Measurements from ENCODE around the gene HYKK.

The HYKK gene, protein sequence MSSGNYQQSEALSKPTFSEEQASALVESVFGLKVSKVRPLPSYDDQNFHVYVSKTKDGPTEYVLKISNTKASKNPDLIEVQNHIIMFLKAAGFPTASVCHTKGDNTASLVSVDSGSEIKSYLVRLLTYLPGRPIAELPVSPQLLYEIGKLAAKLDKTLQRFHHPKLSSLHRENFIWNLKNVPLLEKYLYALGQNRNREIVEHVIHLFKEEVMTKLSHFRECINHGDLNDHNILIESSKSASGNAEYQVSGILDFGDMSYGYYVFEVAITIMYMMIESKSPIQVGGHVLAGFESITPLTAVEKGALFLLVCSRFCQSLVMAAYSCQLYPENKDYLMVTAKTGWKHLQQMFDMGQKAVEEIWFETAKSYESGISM

DNA sequence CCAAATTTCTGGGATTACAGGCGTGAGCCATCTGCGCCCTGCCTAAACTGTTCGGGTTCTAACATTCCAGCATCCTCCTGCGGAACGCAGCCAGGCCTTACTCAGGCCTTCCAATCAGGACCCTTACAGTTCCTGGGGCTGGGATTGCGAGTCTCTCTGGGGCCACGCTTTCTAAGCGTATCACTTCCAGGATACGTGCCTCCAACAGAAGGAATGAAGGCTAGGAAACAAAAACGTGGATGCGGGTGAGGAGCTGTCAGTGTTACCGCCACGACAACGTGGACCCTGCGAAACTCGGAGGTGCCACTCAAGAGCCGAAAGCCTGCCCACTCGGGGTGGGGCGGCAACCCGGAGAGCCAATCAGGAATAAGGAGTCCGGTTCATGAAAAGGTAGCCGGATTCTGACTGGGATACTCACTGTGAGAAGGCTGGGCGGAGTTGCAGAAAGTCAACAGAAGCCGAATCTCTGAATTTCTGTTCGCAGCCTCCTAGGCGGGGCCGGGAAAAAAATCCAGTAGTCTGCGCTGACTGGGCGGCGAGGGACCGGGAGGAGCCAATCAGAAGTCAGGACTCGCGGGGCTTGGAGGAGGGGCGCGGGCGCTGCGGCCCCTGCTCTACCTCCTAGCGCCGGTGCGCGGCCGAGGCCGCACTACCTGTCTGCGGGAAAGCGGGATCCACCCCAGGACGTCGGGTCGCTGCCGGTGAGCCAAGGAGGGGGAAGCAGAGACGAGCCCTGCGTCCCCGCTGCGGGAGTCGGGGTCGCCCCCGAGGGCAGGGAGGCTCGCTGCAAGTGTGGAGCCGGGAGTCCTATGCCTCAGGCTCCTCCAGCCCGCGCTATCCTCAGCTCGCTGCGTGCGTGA, at the start of gene HYKK:
Gene HYKK, plus strand, starts transcription at position 607 of the 860 bp plus-strand sequence. CDS start 5,512 bp downstream, outside the sequence.
- peaks cover 12% of the 10 kb centered on the region for H3K4me1 ChIP-seq (ENCODE audit: control insufficient read depth, low read length)
- H3K9me2 ChIP-seq (replicated peaks; ENCODE audit: control insufficient read depth, low read length): no peaks in the 10 kb centered on the region
- peaks cover 8% of the 10 kb centered on the region for H3K27me3 ChIP-seq (ENCODE audit: control insufficient read depth, low read length)
- H3K4me3 ChIP-seq (ENCODE audit: low read length): peak within 1 kb of the TSS; percentile 78
- H3K9me3 ChIP-seq (ENCODE audit: control insufficient read depth, insufficient read depth, low read length): no peaks in the 10 kb centered on the region
- H3K4me2 ChIP-seq (ENCODE audit: low read length): peak within 1 kb of the TSS; percentile 74
- TF ChIP-seq EZH2phosphoT487 (IDR thresholded peaks at IDR 0.05; ENCODE audit: borderline replicate concordance, low read length): no peak
- TF ChIP-seq, protein P1, sequence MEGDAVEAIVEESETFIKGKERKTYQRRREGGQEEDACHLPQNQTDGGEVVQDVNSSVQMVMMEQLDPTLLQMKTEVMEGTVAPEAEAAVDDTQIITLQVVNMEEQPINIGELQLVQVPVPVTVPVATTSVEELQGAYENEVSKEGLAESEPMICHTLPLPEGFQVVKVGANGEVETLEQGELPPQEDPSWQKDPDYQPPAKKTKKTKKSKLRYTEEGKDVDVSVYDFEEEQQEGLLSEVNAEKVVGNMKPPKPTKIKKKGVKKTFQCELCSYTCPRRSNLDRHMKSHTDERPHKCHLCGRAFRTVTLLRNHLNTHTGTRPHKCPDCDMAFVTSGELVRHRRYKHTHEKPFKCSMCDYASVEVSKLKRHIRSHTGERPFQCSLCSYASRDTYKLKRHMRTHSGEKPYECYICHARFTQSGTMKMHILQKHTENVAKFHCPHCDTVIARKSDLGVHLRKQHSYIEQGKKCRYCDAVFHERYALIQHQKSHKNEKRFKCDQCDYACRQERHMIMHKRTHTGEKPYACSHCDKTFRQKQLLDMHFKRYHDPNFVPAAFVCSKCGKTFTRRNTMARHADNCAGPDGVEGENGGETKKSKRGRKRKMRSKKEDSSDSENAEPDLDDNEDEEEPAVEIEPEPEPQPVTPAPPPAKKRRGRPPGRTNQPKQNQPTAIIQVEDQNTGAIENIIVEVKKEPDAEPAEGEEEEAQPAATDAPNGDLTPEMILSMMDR (IDR thresholded peaks at IDR 0.05; ENCODE audit: low read depth, low read length, poor library complexity, severe bottlenecking): no peak
- H4K20me1 ChIP-seq (ENCODE audit: control insufficient read depth, insufficient read depth, low read depth, low read length): no peaks in the 10 kb centered on the region
- no peaks in the 10 kb centered on the region for H3K79me2 ChIP-seq (ENCODE audit: control insufficient read depth, low read length)
- H3K27ac ChIP-seq (ENCODE audit: low read depth, low read length): no peak within 1 kb of the TSS
- no peaks in the 10 kb centered on the region for H3F3A ChIP-seq (ENCODE audit: control insufficient read depth, insufficient read depth)
- H3K36me3 ChIP-seq (ENCODE audit: control insufficient read depth, low read length): no peaks in the 10 kb centered on the region

DNA sequence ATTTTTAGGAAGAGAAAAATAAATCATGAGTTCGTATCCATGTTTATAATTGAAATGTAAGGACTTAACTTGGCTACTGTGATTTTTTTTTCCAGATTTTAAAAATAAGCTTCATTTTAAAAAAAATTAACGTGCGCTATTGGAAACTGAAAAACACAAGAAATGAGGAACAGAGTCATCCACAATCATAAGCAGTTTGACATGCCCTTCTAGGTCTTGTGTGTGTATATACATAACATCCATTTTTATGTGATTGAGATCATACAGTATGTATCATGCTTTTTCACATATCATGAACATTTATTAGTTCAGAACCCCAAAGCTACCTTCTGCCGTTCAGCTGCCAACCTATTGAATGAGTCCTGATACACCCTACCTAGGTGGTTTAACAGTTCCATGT, 46.6 kb upstream of the HYKK start:
- Histone ChIP-seq H3K9me2 (replicated peaks; ENCODE audit: control insufficient read depth, low read length) (no peaks in the 10 kb centered on the region), H3K27me3 (ENCODE audit: control insufficient read depth, low read length) (no peaks in the 10 kb centered on the region), H3K9me3 (ENCODE audit: control insufficient read depth, insufficient read depth, low read length) (no peaks in the 10 kb centered on the region), H3K79me2 (ENCODE audit: control insufficient read depth, low read length) (peaks cover 90% of the 10 kb centered on the region), H3K4me3 (ENCODE audit: low read length) (no peak overlapping the region), H3K36me3 (ENCODE audit: control insufficient read depth, low read length) (peaks cover 86% of the 10 kb centered on the region), H4K20me1 (ENCODE audit: control insufficient read depth, insufficient read depth, low read depth, low read length) (0 out of 2 replicates have a peak, but pooled peaks cover 7% of the 10 kb centered on the region), H3K4me1 (ENCODE audit: control insufficient read depth, low read length) (peaks cover 20% of the 10 kb centered on the region), H3F3A (ENCODE audit: control insufficient read depth, insufficient read depth) (no peaks in the 10 kb centered on the region), H3K27ac (ENCODE audit: low read depth, low read length) (no peak overlapping the region), H3K4me2 (ENCODE audit: low read length) (no peak overlapping the region)
- TF ChIP-seq, protein P1 (IDR thresholded peaks at IDR 0.05; ENCODE audit: low read depth, low read length, poor library complexity, severe bottlenecking): no peak
- TF ChIP-seq EZH2phosphoT487 (IDR thresholded peaks at IDR 0.05; ENCODE audit: borderline replicate concordance, low read length): no peak

DNA sequence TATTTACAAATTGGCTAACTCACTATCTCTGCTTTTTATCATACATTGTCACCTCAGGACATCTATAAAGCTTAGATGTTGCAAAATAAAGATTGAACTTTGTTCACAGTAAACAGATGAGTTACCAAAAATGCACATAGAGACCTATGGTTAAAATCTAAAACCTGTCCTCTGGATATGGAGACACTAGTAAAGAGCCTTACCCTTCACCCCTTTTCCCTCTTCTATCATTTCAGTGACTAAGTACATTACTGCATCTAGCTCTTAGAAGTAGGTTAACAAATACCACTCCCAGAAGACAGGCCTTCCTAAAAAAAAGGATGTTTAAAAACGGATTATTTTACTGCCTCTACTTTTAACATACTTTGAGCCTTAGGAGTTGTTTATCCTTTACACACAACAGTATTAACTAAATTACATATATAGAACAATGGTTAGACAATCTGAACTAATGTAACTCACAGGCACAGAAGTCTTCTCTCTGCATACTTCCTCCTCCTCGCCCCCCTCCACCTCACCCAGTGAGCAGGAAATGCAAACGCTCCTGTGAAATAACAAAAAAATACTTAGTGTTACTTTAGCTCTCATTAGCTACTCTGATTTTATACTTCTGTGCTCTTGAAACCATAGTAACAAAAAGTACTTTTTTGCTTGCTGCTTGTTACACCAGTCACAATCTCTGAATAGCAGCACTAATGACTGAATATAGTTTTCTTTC, 46.0 kb upstream of the HYKK start:
- TF ChIP-seq EZH2phosphoT487 (IDR thresholded peaks at IDR 0.05; ENCODE audit: borderline replicate concordance, low read length): no peak
- TF ChIP-seq, protein P1 (IDR thresholded peaks at IDR 0.05; ENCODE audit: low read depth, low read length, poor library complexity, severe bottlenecking): no peak
- H3K9me3 ChIP-seq (ENCODE audit: control insufficient read depth, insufficient read depth, low read length): no peaks in the 10 kb centered on the region
- peaks cover 20% of the 10 kb centered on the region for H3K4me1 ChIP-seq (ENCODE audit: control insufficient read depth, low read length)
- peaks cover 84% of the 10 kb centered on the region for H3K79me2 ChIP-seq (ENCODE audit: control insufficient read depth, low read length)
- no peaks in the 10 kb centered on the region for H3F3A ChIP-seq (ENCODE audit: control insufficient read depth, insufficient read depth)
- H3K36me3 ChIP-seq (ENCODE audit: control insufficient read depth, low read length): peaks cover 86% of the 10 kb centered on the region
- no peaks in the 10 kb centered on the region for H3K27me3 ChIP-seq (ENCODE audit: control insufficient read depth, low read length)
- H3K27ac ChIP-seq (ENCODE audit: low read depth, low read length): no peak overlapping the region
- H3K4me3 ChIP-seq (ENCODE audit: low read length): no peak overlapping the region
- no peaks in the 10 kb centered on the region for H3K9me2 ChIP-seq (replicated peaks; ENCODE audit: control insufficient read depth, low read length)
- no peak overlapping the region for H3K4me2 ChIP-seq (ENCODE audit: low read length)
- 0 out of 2 replicates have a peak, but pooled peaks cover 4% of the 10 kb centered on the region for H4K20me1 ChIP-seq (ENCODE audit: control insufficient read depth, insufficient read depth, low read depth, low read length)
